GM21528 (cell line): ENCODE results near the gene ZFPM1.

Source experiments
- ATAC-seq: cut with Tn5 transposase; IDR thresholded peaks from one replicate; pipeline ENCODE4 v1.9.1; 2021; ENCODE audit warnings: mild to moderate bottlenecking, moderate library complexity; ENCODE audit not compliant: unreplicated experiment, low FRiP score

Gene ZFPM1

DNA sequence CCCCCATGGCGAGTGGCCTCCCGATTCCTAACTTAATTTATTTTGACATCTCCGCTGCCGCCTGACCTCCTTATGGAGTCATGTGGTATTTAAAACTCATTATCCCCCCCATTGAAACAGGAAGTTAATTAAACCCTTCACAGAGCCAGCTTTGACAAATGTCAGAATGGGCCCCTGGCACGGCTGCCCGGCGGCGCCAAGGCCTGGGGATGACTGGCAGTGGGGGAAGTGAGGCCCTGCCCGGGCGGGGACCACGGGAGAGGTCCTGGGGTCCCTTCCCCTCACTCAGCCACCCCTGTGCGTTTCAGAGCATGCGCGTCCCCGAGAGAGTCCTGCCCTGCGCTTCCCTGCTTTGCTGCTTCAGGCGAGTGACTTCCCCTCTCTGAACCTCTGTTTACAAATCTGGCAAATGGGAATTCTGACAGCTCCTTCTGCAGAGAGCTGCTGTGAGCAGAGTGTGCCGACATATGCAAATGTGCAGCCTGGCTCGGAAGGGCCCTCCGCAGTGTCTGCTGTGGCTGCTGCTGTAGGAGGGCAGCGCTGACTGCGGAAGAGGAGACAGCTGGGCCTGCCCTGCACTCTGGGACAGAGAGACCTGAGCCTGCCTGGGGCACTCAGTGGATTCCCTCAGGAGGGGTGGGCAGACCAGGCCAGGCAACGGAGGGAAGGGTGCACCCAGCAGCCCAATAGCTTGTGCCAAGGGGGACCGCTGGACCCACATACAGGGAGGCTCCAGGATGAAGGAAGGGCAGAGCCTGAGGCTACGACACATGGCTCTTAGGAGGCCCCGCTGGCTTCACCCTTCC is 4.4 kb upstream of the ZFPM1 start:
- no peak for ATAC-seq

DNA sequence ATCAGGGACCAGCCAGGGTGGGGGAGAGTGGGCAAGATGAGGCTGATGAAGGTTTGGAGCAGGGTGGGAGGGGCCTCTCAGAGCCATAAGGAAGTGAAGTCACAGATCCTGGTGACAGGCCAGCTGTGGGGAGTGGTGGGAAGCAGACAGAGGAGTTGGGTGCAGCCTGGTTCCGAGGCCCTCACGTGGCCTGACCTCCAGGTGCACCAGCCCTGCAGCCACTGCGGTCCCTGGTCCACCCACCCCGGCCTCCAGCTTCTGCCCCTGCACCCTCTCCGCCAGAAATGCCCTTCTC is 3.9 kb upstream of the ZFPM1 start:
- no peak for ATAC-seq

DNA sequence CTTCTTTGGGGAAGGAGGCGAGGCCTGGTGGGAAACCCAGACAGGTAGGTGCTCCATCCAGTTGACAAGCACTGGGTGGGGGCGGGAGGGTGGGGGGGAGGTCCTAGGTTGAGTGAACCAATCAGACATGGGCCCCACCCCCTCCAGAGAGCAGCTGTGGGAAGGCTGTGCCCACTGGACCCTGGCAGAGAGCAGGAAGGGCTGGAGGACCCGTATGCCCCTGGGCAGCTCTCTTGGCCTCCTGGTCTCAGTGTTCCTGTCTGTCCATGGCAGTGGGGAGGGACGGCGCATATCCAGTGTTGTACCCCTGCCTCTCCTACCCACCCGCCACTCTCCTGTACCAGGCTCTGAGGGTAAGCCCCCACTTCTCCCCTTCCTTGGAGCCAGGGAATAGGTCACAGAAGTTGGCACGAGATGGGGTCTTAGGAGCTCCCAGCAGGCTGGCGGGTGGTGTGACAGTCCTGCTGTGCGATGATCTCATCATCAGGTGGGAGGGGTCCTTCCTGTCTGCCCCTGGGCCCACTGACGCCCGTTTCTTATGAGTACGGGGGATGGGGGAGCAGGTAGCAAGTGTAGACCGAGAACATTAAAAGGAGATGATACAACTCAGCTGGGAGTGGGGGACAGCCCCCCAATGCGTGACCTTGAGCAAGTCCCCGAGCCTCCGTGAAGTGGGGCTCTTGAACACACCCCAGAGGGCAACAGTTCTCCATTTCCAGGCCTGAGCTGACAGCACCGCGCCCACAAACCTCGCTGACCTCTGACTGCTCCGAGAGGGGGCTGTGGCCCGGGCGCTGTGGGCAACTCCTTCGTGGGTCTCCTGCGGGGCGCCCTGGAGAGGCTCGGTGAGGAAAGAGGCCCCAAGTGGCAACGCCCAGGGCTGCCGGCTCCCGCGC is 1.2 kb upstream of the ZFPM1 start:
- no peak for ATAC-seq

DNA sequence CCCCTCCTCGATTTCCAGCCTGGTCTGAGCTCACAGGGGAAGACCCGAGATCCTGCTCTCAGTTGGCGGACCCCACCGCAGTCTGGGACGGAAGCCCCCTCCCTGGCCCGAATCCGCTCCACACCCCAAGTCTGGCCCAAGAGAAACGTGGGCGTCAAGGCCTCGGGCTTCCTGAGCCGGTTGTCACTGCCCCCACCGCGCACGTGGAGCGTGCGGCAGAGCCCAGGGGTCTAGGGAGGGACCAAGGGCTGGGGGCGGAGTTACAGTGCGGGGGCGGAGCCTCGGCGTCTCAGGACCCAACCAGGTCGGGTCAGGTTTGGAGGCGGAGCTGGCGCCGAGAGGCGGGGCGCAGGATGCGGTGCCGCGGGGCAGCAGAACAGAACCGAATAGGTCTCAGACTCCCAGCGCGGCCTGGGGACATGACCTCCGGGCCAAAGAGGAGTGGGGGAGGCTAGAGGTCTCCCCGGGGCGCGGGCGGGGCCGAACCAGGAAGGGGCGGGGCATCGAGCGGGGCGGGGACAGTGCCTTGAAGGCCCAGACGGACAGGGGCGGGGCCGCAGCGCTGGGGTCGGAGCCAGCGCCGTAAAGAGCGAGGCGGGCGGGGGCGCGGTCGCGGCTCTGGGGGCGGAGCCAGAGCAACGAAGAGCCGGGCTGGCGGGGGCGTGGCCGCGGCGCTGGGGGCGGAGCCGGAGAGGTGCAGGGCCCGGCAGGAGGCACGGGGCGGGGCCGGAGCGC is 431 bp upstream of the ZFPM1 start:
- ATAC-seq: peak; percentile 52

DNA sequence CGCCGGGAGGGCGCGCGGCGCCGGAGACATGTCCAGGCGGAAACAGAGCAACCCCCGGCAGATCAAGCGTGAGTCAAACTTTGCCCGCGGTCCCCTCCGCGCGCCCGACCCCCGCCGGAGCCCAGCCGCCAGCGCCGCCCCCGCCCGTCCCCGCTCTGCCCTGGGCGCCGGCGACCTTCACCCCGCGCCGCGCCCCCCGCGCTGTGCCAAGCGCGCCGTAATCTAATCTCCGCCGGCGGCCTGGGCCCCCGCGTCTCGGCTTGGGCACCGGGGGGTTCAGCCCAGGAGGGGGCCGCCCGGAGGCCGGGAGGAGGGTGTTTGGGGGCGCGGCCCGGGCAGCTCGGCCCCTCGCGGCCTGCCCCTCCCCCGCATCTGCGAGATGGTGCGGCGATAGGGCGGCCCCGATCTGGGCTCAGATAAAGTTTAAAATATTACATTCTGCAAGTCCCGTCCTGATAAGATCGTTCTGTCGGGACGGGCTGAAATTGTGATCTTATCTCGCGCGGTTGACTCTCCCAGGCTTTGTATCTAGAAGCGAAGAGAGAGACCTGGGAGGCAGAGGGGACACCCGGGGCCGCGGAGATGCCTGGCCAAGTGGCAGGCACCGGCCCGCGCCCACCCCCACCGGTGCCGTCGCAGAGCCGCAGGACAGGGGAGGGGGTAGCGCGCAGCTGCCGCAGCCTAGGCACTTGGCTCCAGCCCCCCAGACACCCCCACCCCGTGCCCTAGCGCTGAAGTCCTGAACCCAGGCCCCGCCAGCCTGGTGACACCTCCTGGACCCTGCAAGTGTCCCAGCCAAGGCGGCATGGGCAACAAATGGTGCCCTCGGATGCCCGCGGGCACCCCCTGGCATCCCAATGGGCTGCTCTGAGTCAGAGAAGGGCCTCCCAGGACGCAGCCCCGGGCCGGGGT is 787 bp downstream of the ZFPM1 start:
- no peak for ATAC-seq

DNA sequence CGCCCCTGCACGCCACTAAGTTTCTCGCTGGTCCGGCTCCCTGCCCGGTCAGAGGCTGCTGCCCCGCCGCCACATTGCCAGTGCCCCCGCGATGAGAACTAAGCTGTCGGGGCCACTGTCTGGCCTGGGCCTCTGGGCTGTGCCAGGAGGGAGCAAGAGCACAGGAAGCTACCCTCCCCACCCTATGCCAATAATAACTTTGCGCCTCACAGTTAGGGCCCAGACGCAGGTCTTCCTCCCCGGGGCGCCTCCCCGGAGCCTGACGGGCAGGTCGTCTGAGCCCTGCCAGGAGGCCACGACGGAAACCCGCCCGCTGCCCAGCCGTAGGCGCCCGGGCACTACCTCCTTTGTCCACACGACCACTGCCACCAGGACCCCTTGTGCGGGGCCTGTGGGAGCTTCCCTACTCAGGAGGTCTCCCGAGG is 1.5 kb downstream of the ZFPM1 start:
- no peak for ATAC-seq

DNA sequence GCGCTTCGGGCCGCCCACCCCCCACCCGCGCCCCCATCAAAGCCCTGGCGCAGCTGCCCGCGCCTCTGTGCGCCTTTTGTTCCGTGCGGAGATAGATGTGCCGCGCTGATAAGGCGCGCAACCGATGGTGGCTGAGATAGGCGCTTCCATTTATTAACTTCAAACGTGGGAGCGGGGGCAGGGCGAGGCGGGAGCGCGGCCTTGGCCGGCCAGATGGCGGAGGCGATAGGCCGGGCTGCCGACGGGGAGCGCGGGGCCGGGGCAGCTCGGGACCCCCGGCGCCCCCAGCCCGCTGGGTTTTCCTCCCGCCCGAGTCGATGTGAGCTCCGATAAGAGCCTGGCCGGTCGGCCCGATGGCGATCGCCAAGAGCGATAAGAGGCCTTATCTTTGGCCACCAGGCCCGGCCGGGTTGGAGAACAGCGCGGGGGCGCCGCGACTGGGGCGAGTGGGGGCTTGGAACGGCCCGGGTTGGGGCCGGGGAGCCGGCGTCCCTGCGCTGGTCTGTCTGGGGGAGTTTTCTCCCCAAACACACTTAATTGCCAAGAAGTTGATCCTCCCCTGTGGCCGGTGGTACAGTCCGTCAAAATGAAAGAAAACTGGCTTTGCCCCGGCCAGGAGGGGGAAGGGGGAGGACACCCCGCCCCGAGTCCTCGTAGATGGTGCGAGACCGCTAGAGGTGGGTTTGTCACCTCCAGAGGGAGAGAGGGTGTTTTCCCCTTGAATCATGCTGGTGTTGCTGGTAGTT is 2.7 kb downstream of the ZFPM1 start:
- no peak for ATAC-seq

DNA sequence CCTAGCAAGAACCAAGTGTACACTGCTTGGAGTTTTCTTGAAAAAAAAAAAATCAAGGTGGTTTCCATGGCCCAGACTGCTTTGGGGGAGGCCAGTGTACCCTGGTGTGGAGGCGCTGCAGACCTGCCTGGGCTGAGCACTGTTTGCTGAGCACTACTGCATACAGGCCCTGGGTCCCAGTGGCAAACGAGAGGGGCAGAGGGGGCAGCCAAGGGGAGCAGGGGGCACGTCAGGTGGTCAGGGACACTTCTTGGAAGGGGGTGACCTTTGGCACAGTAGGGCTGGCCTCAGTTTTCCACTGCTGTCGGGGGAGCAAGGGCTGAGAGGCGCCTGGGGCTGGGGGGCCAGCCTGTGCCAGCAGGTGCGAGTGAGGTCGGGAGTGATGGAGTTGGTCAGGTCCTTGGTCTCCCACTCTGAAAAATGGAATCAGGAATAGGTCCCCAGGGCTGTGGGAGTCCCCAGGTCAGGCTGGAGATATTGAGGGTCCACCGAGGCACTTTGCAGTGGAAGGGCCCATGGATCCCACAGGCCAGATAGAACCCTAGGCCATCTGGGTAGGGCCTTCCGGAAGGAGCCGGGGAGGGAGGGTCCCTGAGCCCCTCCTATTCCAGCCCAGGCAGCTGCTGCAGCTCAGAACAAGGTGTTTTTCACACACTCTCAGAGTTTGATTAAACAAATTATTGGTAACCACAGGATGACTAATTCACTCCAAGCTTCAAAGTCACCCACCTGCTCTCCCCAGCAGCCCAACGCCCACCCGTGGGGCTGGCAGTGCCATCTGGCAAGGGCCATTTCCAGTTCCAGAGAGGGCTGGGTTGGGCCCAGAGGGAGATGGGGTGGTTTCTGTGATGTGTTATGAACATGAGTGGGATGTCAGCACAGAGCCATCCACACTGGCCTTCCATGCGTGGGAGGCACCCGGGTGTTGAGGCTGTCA is 3.5 kb downstream of the ZFPM1 start:
- no peak for ATAC-seq

DNA sequence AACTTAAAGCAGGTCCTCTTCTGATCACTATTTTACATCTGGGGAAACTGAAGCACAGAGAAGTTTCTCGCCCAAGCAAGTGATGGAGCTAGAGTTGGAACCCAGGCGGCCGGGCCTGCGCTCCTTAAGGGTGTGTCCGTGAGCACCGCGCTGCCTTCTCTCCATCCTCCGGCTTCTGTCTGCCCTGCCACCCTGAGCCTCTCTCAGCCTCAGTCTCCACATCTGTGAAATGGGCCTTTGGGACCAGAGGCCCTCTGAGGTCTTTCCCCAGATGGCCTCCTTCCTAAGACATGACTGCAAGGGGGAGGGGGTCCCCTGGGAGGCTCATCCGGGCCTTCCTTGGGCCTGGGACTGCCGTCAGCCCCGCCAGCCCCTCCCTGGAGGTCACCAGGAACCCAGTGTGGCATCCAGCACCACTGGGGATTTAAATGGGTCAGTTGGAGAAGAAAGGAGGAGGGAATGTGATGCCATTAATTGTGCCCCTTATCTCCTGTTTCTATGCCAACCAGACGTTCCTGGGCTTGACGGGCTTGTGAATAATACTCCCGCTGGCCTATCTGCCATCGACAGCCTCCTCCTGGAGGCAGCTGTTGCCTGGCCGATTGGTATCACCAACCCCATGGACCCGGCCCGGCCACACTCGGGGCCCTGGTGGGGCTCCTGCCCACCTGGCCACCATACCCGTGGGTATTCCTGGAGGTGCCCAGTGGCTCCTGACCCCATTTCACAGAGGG is 5.1 kb downstream of the ZFPM1 start:
- ATAC-seq: no peak

DNA sequence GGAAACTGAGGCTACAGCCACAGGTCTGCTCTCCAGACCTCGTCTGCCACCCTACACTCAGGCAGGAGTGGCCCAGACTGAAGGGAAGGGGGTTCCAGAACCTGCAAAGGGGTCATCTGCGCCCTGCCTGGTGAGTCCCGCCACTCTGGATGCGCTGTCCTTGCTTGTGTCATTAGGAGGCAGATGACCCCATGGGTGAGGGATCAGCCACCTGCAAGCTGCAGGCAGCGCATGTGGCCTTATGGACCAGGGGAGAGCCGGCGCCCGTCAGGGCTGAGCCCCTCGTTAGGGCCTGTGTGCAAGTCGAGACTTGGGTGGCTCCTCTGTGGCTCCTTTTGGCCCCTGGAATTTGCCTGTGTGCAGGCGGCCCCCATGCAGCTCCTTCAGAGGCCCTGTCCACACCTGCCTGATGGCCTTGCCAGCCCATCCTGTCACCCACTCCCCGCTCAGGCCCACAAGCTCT is 5.7 kb downstream of the ZFPM1 start:
- ATAC-seq: no peak

DNA sequence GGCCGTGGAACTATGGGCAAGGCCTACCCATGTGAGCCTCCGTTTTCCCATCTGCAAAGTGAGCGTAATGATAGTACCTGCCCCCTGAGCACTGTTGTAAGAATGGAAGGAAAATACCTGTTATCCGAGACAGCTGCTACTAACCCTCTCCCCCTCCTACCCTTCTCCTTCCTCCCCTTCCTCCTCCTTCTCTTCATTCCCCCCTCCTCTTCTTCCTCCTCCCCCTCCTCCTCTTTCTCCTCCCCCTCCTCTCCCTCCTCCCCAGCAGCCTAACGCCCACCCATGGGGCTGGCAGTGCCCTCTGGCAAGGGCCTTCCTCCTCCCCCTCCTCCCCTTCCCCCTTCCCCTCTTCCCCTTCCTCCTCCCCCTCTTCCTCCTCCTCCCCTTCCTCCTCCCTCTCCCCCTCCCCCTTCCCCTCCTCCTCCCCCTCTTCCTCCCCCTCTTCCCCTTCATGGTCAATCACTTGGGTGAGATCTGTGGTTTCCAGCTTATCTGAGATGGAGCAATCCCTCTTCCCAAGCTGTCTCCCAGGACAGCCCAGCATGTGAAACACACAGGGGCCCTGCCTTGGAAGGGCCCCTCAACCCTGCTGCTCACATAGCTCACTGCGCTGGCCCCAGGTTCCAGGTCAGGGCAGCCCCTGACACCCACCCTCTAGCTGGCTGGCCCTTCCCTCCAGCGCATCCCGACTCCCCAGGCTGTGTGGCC is 6.4 kb downstream of the ZFPM1 start:
- no peak for ATAC-seq

DNA sequence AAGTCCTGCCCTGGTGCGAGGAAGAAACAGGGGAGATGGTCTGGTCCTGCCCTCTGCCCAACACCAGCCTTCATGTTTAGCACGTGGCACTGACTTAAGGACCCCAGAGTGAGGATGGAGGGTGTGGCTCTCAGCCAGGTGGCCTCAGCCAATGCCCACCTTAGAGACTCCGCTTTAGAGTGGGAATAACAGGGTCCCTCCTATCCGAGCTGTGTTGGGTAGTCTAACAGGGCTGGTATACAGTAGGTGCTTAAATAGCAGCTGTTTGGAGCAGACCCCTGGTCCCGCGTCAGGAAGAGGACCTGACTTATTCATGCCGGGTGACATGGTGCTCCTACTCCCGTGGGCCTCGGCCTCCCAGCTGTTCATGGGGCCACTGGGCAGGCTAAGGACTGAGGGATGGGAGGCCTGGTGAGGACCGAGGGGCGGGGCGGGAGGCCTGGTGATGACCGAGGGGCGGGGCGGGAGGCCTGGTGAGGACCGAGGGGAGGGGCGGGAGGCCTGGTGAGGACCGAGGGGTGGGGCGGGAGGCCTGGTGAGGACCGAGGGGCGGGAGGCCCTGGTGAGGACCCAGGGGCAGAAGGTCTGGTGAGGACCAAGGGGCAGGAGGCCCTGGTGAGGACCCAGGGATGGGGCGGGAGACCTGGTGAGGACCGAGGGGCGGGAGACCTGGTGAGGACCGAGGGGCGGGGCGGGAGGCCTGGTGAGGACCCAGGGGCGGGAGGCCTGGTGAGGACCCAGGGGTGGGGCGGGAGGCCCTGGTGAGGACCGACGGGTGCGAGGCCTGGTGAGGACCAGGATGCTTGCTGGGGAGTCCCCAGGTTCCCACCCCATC is 7.6 kb downstream of the ZFPM1 start:
- no peak for ATAC-seq

DNA sequence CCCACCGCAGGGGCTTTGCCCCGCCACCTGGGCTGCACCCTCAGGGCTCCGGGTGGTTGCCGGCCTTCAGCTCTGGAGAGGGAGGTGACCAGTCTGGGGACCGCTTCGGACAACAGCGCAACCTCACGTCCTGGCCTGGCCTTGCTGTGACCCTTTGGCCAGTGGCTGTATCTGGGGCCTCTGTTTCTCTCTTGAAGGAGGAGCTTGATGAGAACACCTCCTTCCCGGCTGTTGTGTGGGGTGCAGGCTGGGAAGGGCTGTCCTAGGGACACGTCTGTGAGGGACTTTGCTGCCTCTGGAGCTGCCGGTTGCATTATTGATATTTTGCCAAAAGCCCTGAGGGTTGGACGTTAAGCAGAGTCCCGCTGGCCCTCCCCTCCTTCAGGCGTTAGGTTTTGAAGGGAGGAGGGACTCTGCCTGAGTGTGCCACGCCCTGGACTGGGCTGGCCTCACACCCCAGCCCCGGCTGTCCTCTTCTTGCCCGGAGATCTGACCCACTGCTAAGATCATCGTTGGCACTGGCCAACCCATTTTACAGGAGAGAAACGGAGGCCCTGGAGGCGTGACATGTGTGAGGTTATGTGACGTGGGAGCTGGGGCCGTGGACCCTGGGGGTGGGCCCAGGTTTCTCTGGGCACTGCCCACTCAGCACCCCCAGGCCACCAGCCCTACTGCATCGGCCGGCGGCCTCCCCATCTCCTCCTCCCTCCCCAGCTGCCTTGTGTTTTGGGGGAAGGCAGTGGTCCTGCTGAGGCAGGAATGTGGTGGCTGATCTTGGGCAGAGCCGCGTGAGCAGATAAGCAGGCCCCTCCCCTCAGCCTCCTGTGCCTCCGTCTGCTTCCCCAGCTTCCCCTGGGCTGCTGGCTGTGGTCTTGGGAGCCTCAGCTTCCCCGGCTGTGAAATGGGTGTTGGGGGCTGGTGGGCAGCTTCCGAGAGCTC is 8.5 kb downstream of the ZFPM1 start:
- no peak for ATAC-seq

DNA sequence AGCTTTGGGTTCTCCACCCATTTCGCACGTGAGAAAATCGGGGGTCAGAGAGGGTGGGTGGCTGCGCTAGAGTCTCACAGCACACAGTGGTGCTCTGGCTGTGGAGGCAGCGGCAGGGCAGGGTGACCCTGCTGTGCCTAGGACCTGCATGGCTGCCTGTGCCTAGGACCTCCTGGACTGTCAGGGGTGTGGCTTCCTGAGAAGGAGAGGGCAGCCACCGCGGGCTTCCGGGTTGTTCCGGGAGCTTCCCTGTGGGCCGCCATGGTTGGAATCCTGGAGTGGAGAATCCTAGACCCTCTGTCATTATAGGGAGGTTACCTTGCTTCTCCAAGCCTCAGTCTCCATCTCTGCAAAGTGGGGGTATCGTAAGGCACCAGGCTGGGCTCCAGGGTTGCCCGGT is 9.3 kb downstream of the ZFPM1 start:
- ATAC-seq: no peak

DNA sequence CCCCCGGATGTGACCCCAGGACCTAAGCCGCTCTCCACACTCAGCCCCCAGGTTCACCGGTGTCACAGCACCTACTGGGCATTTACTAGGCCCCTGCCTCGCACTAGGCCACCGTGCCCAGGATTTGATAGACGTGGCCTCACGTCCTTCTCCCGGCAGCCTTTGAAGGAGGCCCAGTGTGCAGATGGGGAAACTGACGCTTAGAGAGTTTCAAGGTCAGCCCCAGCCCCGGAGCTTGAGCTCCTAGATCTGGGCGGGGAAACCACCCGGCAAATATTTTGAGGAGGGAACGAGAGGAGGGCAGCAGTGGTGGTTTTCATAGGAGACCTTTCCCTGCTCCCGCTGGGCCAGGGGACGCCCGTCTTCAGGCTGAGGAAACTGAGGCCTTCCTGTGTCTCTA is 10.3 kb downstream of the ZFPM1 start:
- no peak for ATAC-seq
